Jurkat, Clone E6-1 (cell line): ENCODE measurements around the gene PLD5.
"Not testable (repeated sequence)": the region's sequence is repeated elsewhere in the genome, so short reads cannot be mapped to it uniquely, and the experiment has no call there.

Source experiments
- DNase-seq: peaks from one replicate; pipeline ENCODE4 v3.0.0-alpha.2; 2011; ENCODE audit warnings: low read depth, low spot score
- H3K4me3 ChIP-seq: 2 replicates; pipeline ENCODE4 v1.5.1; 2011; ENCODE audit warnings: mild to moderate bottlenecking, low read length, control low read depth, moderate library complexity

PLD5 gene

GRCh38 chr1:242432491-242433095 is 91.9 kb downstream of the PLD5 start:
- no peak overlapping the region for H3K4me3 ChIP-seq
- no peak for DNase-seq

GRCh38 chr1:242431786-242432185 is 92.7 kb downstream of the PLD5 start:
- H3K4me3 ChIP-seq = no peak overlapping the region
- no peak for DNase-seq

GRCh38 chr1:242430956-242431355 is 93.5 kb downstream of the PLD5 start:
- H3K4me3 ChIP-seq = no peak overlapping the region
- no peak for DNase-seq

GRCh38 chr1:242428399-242429190 is 95.9 kb downstream of the PLD5 start:
- peak; percentile 76 for DNase-seq
- H3K4me3 ChIP-seq = no peak overlapping the region

GRCh38 chr1:242427519-242427918 is 97.0 kb downstream of the PLD5 start:
- H3K4me3 ChIP-seq = no peak overlapping the region
- peak; percentile 55 for DNase-seq

GRCh38 chr1:242426271-242426905 is 98.1 kb downstream of the PLD5 start:
- DNase-seq = no peak
- no peak overlapping the region for H3K4me3 ChIP-seq

GRCh38 chr1:242425232-242425631 is 99.3 kb downstream of the PLD5 start:
- DNase-seq = peak; percentile 47
- H3K4me3 ChIP-seq = no peak overlapping the region

- no peak for DNase-seq
- no peak overlapping the region for H3K4me3 ChIP-seq
Observed at GRCh38 chr1:242416657-242417056, 107.8 kb downstream of the PLD5 start.

GRCh38 chr1:242412921-242413320 is 111.6 kb downstream of the PLD5 start:
- no peak overlapping the region for H3K4me3 ChIP-seq
- DNase-seq = no peak

- H3K4me3 ChIP-seq = no peak overlapping the region
Observed at GRCh38 chr1:242411901-242412300, 112.6 kb downstream of the PLD5 start.

GRCh38 chr1:242405947-242406346 is 118.5 kb downstream of the PLD5 start:
- no peak overlapping the region for H3K4me3 ChIP-seq
- DNase-seq = no peak

More at GRCh38 chr1:242411901-242412300, 112.6 kb downstream of the PLD5 start:
- DNase-seq = no peak

- no peak for DNase-seq
- H3K4me3 ChIP-seq = no peak overlapping the region
Observed at GRCh38 chr1:242404296-242404695, 120.2 kb downstream of the PLD5 start.

- H3K4me3 ChIP-seq = no peak overlapping the region
- DNase-seq = no peak
Observed at GRCh38 chr1:242402956-242403355, 121.5 kb downstream of the PLD5 start.

- DNase-seq = no peak
- no peak overlapping the region for H3K4me3 ChIP-seq
Observed at GRCh38 chr1:242401937-242402336, 122.6 kb downstream of the PLD5 start.

GRCh38 chr1:242398351-242398750 is 126.1 kb downstream of the PLD5 start:
- DNase-seq = no peak
- no peak overlapping the region for H3K4me3 ChIP-seq

- no peak for DNase-seq
- H3K4me3 ChIP-seq = no peak overlapping the region
Observed at GRCh38 chr1:242391896-242392295, 132.6 kb downstream of the PLD5 start.

GRCh38 chr1:242376121-242376520 is 148.4 kb downstream of the PLD5 start:
- not testable (repeated sequence) for H3K4me3 ChIP-seq, DNase-seq

- not testable (repeated sequence) for DNase-seq
Observed at GRCh38 chr1:242350446-242350845, 174.1 kb downstream of the PLD5 start.

GRCh38 chr1:242349636-242350035 is 174.9 kb downstream of the PLD5 start:
- no peak overlapping the region for H3K4me3 ChIP-seq
- DNase-seq = no peak

More at GRCh38 chr1:242350446-242350845, 174.1 kb downstream of the PLD5 start:
- not testable (repeated sequence) for H3K4me3 ChIP-seq

GRCh38 chr1:242330865-242331264 is 193.6 kb downstream of the PLD5 start:
- not testable (repeated sequence) for DNase-seq, H3K4me3 ChIP-seq
